ENCODE results near the gene TEX38.

DNA sequence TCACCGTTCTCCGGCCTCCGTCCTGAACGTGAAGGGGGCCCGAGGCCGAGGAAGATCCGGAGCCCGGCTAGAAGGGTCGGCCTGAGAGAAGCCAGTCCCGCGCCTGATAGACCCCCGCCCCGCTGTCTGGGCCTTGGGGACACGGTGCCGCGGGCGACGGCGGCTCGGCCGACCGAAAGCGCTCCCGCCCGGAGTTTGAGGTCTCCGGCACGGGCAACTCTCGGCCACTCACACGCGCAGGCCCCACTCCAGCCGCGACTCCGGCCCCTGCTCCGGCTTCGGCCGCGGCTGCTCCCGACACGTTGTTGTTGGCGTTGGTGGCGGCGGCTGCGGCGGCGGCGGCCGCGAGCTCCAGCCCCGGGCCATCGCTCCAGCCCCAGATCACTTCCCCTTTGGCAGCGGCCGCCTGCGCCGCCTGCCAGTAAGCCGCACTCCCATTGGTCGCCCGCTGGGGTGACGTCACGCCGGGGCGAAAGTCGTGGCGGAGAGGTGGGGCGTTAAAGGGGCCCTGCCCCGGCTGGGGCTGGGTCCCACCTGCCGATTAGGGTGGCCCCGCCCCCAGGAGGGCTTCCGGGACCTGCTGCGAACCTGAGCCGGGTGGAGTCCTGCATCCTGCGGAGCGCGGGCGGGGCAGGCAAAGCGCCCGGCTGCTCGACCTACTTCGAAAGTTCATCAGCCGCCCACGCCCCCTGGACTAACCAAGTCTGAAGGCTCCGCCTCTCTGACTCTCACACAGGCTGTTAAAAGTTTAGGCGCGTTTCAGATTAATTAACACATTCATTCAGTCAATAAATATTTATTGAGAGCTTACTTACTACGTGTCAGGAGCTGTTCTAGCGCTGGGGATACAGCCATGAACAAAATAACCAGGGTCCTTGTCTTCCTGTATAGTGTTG is 47.3 kb downstream of the TEX38 start, which contains the start of gene EFCAB14:
- TF ChIP-seq, protein P1, sequence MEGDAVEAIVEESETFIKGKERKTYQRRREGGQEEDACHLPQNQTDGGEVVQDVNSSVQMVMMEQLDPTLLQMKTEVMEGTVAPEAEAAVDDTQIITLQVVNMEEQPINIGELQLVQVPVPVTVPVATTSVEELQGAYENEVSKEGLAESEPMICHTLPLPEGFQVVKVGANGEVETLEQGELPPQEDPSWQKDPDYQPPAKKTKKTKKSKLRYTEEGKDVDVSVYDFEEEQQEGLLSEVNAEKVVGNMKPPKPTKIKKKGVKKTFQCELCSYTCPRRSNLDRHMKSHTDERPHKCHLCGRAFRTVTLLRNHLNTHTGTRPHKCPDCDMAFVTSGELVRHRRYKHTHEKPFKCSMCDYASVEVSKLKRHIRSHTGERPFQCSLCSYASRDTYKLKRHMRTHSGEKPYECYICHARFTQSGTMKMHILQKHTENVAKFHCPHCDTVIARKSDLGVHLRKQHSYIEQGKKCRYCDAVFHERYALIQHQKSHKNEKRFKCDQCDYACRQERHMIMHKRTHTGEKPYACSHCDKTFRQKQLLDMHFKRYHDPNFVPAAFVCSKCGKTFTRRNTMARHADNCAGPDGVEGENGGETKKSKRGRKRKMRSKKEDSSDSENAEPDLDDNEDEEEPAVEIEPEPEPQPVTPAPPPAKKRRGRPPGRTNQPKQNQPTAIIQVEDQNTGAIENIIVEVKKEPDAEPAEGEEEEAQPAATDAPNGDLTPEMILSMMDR (IDR thresholded peaks at IDR 0.05) = no peak
- TF ChIP-seq EZH2 (IDR thresholded peaks at IDR 0.05) = no peak

Data from neural progenitor cell (in vitro differentiated cells).